HG02943 (cell line): ENCODE results near the gene YJEFN3.

Source experiments
- ATAC-seq: cut with Tn5 transposase; IDR thresholded peaks from one replicate; pipeline ENCODE4 v1.9.1; 2021; ENCODE audit warnings: mild to moderate bottlenecking, low read depth, moderate library complexity; ENCODE audit not compliant: unreplicated experiment

YJEFN3 gene

DNA sequence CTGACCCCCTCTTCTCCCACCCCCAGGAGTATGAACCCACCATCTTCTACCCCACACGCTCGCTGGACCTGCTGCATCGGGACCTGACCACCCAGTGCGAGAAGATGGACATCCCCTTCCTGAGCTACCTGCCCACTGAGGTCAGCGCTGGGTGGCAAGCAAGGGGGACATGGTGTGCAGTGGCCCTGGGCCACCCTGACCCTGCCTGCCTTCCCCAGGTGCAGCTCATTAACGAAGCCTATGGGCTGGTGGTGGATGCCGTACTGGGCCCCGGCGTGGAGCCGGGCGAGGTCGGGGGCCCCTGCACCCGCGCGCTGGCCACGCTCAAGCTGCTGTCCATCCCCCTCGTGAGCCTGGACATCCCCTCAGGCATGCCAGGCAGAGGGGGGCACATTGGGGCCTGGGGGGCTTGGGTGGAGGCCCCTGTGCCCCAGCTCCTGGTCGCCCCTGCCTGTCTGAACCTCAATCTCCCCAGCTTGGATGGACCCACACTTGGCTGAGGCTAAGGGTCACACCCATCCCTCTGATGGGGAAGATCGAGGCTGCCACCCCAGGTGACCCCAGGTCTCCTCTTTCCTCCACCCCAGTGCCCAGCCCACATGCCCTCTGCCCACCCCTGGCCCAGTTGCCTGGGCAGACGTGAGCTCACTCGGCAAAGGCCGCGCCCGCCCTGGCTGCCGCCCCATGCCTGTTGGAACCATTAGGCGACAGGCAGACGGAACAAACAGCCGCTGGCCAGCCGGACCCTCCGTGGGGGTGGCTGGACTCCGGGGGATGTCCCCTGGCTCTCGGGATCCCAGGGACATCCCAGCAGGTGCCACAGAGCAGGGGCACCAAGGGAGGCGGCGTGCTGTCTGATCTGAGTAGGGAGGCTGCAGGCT, 6.8 kb downstream of the YJEFN3 start:
- ATAC-seq = no peak

DNA sequence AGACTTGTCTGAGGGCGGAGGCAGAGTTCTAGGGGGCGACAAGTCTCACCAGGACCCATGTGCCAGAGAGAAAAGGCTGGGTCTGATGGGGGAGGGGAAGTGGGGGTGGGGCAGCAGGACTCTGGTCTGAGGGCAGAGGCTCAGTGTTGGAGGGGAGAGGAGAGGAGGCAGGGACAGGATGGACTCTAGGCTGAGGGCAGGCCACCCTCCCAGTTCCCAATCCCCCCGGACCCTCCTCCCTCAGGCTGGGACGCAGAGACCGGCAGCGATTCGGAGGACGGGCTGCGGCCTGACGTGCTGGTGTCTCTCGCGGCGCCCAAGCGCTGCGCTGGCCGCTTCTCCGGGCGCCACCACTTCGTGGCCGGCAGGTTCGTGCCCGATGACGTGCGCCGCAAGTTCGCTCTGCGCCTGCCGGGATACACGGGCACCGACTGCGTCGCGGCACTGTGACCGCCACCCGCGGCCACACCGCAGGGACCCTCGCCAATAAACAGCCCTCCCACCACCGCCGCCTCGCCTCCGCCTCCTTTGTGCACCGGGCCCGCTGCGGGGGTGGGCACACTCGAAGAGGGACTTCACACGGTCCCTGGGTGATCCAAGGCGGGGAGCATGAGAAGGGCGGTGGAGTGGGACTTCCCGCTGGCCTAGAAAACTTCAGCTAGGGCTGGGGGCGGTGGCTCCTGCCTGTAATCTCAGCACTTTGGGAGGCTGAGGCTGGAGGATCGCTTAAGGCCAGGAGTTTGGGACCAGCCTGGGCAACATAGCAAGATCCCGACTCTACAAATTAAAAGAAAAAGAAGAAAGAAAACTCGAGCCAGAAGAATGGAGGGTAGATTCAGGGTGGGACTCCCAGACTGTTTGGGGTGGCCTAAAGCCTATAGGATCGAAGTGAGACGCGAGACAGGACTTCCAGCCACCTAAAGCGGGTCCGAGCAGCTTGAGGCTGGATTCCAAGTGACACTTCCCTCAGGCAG, 8.7 kb downstream of the YJEFN3 start:
- ATAC-seq = no peak

DNA sequence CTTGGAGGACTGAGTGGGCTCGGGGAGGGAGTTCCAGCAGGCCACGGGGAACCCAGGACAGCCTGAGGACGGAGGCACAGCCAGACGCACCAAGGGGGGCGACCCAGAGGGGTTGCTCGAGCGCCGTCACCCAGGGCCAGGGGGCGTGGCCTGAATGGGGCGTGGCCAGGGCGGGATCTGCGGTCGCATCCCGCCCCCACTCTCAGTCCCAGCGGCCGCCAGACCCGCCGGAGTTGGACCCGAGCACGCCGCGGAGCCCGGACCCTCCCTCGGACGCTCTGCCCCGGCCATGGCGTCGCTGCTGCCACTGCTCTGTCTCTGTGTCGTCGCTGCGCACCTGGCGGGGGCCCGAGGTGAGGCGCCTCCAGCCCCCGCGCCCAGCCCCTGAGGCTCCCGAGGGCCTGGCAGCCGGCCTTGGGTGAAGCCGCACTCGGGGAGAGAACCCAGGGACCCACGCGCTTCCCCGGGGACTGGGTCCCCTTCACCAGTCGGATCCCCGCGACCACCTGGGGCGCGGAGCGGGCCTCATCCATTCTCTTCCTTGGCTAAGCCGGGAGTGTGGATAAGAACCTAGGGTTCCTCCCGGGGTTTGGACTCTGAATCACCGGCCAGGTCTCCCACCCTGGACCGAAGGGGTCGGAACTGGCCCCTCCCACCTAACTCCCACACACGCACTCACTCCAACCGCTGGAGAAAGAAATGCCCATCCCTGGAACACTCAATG, 9.5 kb downstream of the YJEFN3 start, which contains the start of gene CILP2:
Gene CILP2, plus strand, starts transcription at position 205 of the 724 bp plus-strand sequence. Its CDS starts 85 bp downstream, at position 290.
- ATAC-seq = no peak

DNA sequence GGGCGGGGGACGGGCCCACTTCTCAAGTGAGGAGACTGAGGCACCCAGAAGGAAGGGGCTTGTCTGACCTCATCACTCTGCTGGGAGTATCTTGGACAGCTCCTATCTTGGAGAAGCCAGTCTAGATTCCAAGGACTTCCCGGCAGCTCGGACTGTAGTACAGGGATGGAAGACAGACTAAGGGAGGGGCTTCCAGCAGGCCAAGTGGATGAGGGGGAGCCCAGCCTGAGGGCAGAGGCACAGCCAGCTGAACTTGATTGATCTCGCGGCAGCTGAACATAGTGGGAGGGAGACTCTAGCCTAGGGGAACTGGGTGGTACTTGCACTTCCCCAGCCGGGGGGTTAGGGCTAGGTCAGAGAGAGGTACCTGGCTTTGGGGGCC, 10.1 kb downstream of the YJEFN3 start:
- no peak for ATAC-seq

DNA sequence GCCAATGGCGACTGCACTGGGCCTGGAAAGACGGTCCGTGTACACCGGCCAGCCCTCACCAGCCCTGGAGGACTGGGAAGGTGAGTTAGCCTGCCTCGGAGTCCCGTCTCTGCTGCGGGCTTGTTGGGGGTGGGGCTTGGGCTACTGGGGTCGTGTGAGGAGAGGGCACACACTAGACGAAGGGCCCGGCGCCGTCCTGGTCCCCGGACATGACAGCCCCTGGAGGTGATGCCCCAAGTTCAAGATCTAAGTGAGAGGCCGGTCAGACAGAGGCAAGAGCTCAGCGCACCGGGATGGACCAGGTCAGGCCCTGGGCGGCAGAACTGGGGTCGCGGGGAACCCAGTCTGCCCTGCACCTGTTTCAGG, 11.0 kb downstream of the YJEFN3 start:
- no peak for ATAC-seq

DNA sequence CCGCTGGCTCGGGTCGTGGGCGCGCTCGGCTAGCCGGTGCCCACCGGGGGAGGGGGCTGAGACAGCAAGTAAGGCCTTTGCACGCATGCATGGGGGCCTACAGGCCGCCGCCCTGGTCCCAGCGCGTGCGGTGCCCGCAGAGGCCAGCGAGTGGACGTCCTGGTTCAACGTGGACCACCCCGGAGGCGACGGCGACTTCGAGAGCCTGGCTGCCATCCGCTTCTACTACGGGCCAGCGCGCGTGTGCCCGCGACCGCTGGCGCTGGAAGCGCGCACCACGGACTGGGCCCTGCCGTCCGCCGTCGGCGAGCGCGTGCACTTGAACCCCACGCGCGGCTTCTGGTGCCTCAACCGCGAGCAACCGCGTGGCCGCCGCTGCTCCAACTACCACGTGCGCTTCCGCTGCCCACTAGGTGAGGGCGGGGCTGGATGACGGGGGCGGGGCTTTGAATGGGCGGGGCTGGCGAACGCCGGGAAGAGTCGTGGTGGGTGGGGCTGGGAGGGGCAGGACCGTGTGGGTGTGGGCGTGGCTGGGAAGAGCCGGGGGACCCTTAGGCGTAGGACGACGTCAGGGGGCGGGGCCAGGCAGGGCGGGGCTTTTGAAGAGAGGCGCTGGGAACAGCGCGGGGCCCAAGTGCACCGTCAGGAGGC, 11.5 kb downstream of the YJEFN3 start:
- ATAC-seq = no peak

DNA sequence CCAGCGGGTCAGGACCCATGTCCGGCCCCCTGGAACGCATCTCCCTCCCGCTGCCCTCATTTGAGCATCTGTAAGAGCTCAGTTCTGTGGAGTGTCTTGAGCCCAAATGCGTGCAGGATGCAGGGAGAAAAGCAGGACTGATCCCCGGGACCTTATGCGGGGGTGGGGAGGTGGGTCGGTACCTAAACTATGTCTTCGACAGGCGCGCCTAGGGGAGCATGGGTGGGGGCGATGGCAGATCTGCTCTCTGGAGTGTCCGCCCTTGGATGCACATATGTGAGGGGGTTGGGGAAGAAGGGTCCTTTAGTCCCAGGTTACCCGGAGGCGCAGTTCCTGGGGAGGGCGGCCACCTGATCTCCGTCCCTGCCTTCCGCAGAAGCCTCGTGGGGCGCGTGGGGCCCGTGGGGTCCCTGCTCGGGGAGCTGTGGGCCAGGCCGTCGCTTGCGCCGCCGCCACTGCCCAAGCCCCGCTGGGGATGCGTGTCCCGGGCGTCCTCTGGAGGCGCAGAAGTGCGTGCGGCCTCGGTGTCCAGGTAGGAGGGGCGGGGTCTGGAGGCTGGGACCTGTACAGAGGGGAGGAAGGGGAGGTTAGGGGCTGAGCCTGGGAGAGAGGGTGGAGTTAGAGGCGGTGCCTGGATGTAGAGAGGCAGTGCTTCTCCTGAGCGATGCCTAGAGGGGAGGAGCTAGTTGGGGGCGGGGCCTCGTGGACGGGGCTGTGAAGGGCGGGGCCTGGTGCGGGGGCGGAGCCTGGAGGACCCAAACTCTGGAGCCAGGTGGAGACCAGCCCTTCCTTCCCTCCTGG, 12.2 kb downstream of the YJEFN3 start:
- ATAC-seq = no peak

DNA sequence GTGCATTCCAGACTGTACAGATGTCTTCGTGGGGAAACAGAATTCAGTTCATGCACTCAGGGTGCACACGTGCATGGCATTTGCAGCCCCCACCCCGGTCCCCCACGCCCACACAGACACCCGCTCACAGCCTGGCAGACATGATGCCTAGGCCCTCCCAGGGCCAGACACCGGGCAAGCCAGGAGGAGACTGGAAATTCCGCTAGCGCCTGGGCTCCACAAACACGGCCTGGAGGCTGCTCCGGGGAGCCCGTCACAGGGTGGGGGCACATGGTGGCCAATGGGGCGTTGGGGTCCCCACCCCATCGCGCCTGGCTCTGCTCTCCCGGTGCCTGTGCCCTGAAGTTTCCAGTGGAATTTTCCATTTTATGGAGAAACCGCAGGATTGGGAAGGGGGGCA, 12.9 kb downstream of the YJEFN3 start:
- ATAC-seq = no peak

DNA sequence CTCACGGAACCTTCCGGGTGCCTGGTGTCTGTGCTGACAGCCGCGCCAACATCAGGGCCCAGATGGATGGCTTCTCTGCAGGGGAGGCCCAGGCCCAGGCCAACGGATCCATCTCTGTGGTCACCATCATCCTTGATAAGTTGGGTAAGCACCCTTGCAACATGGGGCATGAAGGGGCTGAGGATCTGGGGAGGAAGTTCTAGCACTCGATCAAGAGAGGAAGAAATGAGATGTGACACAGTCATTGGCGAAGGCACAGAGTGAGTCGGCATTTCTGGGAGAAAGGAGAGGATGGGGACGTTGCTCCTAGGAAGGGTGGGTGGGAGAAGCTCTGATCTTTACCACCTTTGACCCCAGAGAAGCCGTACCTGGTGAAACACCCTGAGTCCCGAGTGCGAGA, 13.8 kb downstream of the YJEFN3 start:
- ATAC-seq = no peak

DNA sequence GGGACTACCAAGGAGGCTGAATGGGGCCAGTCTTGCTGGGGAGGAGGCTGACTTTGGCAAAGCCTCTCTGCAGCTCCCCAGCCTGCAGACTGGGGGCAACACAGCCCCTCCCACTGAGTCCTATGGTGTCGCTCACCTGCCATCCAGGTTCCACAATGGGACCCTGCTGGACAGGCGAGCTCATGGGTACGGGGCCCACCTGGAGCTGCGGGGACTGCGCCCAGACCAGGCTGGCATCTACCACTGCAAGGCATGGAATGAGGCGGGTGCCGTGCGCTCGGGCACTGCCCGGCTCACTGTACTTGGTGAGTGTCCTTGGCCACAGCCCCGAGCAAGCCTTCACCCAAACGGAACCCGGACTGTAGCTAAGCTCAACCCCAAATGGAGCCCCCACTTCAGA, 14.4 kb downstream of the YJEFN3 start:
- ATAC-seq = no peak

DNA sequence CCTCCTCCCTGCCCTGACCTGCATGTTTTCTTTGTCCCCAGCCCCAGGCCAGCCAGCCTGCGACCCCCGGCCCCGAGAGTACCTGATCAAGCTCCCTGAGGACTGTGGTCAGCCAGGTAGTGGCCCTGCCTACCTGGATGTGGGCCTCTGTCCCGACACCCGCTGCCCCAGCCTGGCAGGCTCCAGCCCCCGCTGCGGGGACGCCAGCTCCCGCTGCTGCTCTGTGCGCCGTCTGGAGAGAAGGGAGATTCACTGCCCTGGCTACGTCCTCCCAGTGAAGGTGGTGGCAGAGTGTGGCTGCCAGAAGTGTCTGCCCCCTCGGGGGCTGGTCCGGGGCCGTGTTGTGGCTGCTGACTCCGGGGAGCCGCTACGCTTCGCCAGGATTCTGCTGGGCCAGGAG, 14.9 kb downstream of the YJEFN3 start:
- no peak for ATAC-seq

DNA sequence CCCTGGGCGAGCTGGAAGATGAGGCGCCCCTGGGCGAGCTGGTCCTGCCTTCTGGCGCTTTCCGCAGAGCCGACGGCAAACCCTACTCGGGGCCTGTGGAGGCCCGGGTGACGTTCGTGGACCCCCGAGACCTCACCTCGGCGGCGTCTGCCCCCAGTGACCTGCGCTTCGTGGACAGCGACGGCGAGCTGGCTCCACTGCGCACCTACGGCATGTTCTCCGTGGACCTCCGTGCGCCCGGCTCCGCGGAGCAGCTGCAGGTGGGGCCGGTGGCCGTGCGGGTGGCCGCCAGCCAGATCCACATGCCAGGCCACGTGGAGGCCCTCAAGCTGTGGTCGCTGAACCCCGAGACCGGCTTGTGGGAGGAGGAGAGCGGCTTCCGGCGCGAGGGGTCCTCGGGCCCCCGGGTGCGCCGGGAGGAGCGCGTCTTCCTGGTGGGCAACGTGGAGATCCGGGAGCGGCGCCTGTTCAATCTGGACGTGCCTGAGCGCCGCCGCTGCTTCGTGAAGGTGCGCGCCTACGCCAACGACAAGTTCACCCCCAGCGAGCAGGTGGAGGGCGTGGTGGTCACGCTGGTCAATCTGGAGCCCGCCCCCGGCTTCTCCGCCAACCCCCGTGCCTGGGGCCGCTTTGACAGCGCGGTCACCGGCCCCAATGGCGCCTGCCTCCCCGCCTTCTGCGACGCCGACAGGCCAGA, 15.7 kb downstream of the YJEFN3 start:
- no peak for ATAC-seq

DNA sequence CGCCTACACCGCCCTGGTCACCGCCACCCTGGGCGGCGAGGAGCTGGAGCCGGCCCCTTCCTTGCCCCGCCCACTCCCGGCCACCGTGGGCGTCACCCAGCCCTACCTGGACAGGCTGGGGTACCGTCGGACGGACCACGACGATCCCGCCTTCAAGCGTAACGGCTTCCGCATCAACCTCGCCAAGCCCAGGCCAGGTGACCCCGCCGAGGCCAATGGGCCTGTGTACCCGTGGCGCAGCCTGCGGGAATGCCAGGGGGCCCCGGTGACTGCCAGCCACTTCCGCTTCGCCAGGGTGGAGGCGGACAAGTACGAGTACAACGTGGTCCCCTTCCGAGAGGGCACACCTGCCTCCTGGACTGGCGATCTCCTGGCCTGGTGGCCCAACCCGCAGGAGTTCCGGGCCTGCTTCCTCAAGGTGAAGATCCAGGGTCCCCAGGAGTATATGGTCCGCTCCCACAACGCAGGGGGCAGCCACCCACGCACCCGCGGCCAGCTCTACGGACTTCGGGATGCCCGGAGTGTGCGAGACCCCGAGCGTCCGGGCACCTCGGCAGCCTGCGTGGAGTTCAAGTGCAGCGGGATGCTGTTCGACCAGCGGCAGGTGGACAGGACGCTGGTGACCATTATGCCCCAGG, 16.4 kb downstream of the YJEFN3 start:
- ATAC-seq = no peak

DNA sequence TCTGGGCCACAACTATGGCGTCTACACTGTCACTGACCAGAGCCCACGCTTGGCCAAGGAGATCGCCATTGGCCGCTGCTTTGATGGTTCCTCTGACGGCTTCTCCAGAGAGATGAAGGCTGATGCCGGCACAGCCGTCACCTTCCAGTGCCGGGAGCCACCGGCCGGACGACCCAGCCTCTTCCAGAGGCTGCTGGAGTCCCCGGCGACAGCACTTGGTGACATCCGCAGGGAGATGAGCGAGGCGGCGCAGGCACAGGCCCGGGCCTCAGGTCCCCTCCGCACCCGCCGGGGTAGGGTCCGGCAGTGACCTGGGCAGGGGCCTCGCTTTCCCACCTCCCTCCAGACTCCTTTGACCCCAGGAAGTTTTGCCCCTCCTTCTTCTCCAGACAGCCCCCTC, 17.0 kb downstream of the YJEFN3 start:
- ATAC-seq = no peak

DNA sequence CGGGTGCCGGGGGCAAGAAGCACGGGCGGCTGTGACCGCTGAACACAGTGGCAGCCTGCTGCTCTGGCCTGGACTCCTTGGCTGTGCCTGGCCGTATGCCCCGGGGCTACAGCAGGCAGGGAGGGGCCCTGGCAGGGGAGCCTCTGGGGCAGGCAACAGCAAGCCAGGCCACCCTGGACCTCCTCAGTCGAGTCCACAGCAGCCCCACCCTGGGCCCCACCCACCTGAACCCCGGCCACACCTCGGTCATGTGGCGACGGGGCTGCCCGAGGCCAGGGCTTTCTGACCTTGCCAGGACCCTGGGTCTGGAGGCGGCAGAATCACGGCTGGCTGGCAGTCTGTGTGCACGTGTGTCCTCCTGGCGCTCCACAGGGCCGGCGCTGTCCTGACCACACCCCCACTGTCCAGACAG, 18.0 kb downstream of the YJEFN3 start:
- ATAC-seq = no peak

DNA sequence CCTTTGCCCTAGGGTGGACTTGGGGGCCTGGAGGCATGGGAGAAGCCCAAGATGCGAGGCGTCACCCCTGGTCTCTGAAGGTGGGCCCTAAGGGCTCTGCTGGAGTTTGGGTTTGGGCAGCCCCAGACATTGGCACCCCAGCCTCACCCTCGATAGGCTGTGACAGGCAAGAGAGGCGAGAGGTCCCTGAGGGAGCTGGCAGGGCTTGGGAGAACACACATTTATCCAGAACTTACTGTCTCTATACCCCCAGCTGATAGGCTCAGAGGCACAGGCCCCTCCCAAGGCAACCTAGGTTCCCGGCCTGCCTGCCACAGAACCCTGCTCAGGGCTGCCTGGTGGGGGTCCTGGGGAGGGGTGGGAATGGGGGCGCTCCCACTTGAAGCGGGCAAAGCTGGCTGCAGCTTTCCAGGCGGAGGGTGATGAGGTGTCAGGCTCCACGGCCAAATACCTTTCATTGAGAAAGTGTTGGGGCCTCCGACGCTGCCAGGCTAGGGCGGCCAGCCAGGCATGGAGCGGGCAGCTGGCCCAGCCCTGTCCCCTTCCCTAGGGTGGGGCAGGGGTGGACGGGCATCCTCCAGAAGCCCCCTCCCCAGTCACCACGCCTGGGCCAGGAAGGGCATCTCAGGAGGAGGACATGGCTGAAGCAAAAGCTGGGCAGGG, 19.1 kb downstream of the YJEFN3 start:
- ATAC-seq = no peak

DNA sequence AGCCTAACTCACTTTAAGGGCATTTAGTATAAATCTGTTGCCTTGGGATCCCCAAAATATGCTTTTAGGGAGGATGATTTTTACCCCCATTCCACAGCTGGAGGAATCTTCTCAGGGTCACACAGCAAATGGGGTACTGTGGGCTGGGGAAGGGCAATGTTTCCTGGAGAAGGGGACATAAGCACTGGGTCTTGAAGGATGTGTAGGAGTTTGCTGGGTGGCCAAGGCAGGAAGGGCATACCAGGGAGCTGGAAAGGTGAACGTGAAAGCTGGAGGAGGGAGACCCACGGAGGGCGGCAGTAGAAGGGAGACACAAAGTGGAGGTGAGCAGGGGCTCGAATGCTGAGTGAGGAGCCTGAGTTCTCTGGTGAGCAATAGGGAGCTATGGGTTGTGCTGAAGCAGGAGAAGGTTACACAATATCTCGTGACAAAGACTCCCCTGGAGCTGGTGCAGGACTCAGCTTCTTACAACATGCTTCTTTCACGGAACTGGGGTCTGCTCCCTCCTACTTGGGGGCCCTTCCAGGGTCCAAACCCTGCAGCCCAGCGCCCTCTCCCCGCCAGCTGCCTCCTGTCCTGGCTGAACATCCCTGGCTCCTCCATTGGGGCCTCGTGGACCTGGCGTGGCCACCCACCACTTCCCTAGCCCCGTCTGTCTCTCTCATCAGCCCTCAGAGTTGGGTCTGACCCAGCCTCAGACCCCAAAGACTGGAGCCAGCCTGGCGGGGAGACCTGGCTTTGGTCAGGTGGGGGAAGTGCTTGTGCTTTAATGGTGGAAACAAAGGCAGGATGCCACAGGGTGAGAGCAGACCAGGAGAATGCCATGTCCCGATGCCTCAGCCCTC, 20.4 kb downstream of the YJEFN3 start:
- no peak for ATAC-seq
